ENCODE measurements around the gene EIF5B. TPM values are rescaled to one million over a fixed set of nuclear protein-coding genes. Genes with fewer than 3 reads are reported as not detected.
"Not testable (repeated sequence)": the region's sequence is repeated elsewhere in the genome, so short reads cannot be mapped to it uniquely, and the experiment has no call there.

The EIF5B gene
- total and polyA plus RNA-seq, 7 donors, result 15.0 to 44.3 (median 32.7) TPM

GRCh38 chr2:99365661-99366060 is 28.5 kb downstream of the EIF5B start:
- no peak overlapping the region for H3K27ac ChIP-seq
- no peaks in the 10 kb centered on the region for H3K9me3 ChIP-seq
- no peaks in the 10 kb centered on the region for H3K27me3 ChIP-seq
- H3K4me3 ChIP-seq, result no peak overlapping the region
- no peaks in the 10 kb centered on the region for H3K4me1 ChIP-seq
- no peak for TF ChIP-seq EP300 (IDR thresholded peaks at IDR 0.05)
- no peak for TF ChIP-seq CTCF (IDR thresholded peaks at IDR 0.05)
- no peak for TF ChIP-seq POLR2AphosphoS5 (IDR thresholded peaks at IDR 0.05)
- TF ChIP-seq POLR2A (IDR thresholded peaks at IDR 0.05), result no peak
- no peak for DNase-seq
- 39 to 71% methylated on average over 2 of the region's 2 CpGs for WGBS, 2 donors
- H3K36me3 ChIP-seq, result peaks cover 22 to 95% (median 30%) of the 10 kb centered on the region in 4 donors
- intact Hi-C loops (cut with DNase I), result no loop called here

- DNase-seq; H3K27me3 ChIP-seq; H3K4me3 ChIP-seq; intact Hi-C loops (cut with DNase I); H3K4me1 ChIP-seq; H3K9me3 ChIP-seq; H3K27ac ChIP-seq: not testable (repeated sequence)
- peaks cover 22 to 98% (median 35%) of the 10 kb centered on the region in 4 donors for H3K36me3 ChIP-seq
- 87 to 94% methylated on average over 5 of the region's 5 CpGs for WGBS, 2 donors
These were observed 31.7 kb downstream of the EIF5B start for GRCh38 chr2:99368854-99369253.

DNA sequence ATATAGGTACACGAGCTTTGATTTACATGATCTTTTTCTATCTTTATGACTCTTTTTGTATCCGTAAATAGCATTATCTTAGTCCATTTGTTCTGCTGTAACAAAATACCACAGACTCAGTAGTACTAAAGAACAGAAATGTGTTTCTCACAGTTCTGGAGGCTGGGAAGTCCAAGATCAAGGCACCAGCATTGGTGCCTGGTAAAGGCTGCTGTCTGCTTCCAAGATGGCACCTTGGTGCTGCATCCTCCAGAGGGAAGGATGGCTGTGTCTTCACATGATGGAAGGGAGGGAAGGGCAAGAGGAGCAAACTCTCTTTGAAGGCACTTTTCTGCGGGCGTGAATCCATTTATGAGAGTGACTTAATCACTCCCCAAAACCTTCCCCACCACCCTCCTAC is 36.0 kb downstream of the EIF5B start:
- Histone ChIP-seq H3K4me1 (no peaks in the 10 kb centered on the region), H3K9me3 (no peaks in the 10 kb centered on the region), H3K27ac (no peak overlapping the region), H3K4me3 (no peak overlapping the region), H3K36me3 (peaks cover 14 to 95% (median 29%) of the 10 kb centered on the region in 4 donors), H3K27me3 (no peaks in the 10 kb centered on the region)
- intact Hi-C loops (cut with DNase I), result no loop called here
- no peak for DNase-seq
- TF ChIP-seq CTCF (IDR thresholded peaks at IDR 0.05) (no peak), EP300 (IDR thresholded peaks at IDR 0.05) (no peak), POLR2A (IDR thresholded peaks at IDR 0.05) (no peak), POLR2AphosphoS5 (IDR thresholded peaks at IDR 0.05) (no peak)
- 95 to 97% methylated on average over 4 of the region's 4 CpGs for WGBS, 2 donors

DNA sequence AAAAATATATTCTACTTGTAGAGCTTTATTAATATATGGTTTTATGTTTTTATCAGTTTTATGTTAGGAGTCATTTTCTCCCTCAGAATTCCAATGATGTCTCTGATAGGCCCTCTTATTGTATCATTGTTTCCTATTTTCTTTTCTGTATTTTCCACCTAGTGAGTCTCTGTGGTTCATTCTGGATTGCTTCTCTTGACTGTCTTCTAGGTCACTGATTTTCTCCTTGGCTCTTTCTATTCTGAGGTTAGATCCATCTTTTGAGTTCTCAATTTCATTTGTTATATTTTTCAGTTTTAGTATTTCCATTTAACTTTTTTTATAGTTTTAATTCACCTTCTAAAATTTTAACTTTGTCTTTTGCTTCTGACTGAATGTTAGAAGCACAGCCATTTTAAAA is 37.6 kb downstream of the EIF5B start:
- H3K27me3 ChIP-seq, result no peaks in the 10 kb centered on the region
- no peak for DNase-seq
- intact Hi-C loops (cut with DNase I), result no loop called here
- H3K36me3 ChIP-seq, result peaks cover 12 to 95% (median 26%) of the 10 kb centered on the region in 4 donors
- no peak for TF ChIP-seq POLR2A (IDR thresholded peaks at IDR 0.05)
- no peak for TF ChIP-seq CTCF (IDR thresholded peaks at IDR 0.05)
- no peak for TF ChIP-seq POLR2AphosphoS5 (IDR thresholded peaks at IDR 0.05)
- no peak for TF ChIP-seq EP300 (IDR thresholded peaks at IDR 0.05)
- H3K4me1 ChIP-seq, result no peaks in the 10 kb centered on the region
- no peaks in the 10 kb centered on the region for H3K9me3 ChIP-seq
- no peak overlapping the region for H3K4me3 ChIP-seq
- H3K27ac ChIP-seq, result no peak overlapping the region

DNA sequence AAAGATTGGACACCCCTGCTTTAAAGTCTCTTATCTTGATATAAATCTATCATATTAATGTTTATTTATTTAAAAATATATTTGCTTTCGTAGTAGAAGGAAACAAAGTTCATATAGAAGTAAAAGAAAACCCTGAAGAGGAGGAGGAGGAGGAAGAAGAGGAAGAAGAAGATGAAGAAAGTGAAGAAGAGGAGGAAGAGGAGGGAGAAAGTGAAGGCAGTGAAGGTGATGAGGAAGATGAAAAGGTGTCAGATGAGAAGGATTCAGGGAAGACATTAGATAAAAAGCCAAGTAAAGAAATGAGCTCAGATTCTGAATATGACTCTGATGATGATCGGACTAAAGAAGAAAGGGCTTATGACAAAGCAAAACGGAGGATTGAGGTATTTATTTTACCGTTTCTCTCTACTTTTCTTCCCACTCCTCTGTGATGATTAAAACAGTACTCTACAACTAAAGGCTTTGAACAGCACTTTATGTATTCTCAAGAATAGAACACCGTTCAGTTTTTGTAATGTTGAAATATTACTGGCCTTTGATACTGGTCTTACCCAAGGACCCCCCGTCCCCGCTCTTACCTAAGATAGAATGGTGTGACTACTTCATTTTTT is 39.2 kb downstream of the EIF5B start:
- H3K9me3 ChIP-seq, result no peaks in the 10 kb centered on the region
- DNase-seq, result no peak
- WGBS, 2 donors, result 89 to 93% methylated on average over 7 of the region's 7 CpGs
- H3K4me1 ChIP-seq, result no peaks in the 10 kb centered on the region
- no peak overlapping the region for H3K4me3 ChIP-seq
- intact Hi-C loops (cut with DNase I), result no loop called here
- TF ChIP-seq CTCF (IDR thresholded peaks at IDR 0.05) (no peak), POLR2A (IDR thresholded peaks at IDR 0.05) (no peak), EP300 (IDR thresholded peaks at IDR 0.05) (no peak)
- H3K27me3 ChIP-seq, result no peaks in the 10 kb centered on the region
- peaks cover 15 to 91% (median 31%) of the 10 kb centered on the region in 4 donors for H3K36me3 ChIP-seq
- H3K27ac ChIP-seq, result no peak overlapping the region

All from sigmoid colon (tissue), 7 donors.